ENCODE data around the gene MEGF6. TPM values are rescaled to one million over a fixed set of nuclear protein-coding genes. Genes with fewer than 3 reads are reported as not detected.

The MEGF6 gene
- total and polyA plus RNA-seq, 9 of the 15 experiments (the other 6 are each of a cell fraction or from before 2014, with no cell fraction given): 0.03 to 1.7 (median 0.24) TPM; not detected in 3

DNA sequence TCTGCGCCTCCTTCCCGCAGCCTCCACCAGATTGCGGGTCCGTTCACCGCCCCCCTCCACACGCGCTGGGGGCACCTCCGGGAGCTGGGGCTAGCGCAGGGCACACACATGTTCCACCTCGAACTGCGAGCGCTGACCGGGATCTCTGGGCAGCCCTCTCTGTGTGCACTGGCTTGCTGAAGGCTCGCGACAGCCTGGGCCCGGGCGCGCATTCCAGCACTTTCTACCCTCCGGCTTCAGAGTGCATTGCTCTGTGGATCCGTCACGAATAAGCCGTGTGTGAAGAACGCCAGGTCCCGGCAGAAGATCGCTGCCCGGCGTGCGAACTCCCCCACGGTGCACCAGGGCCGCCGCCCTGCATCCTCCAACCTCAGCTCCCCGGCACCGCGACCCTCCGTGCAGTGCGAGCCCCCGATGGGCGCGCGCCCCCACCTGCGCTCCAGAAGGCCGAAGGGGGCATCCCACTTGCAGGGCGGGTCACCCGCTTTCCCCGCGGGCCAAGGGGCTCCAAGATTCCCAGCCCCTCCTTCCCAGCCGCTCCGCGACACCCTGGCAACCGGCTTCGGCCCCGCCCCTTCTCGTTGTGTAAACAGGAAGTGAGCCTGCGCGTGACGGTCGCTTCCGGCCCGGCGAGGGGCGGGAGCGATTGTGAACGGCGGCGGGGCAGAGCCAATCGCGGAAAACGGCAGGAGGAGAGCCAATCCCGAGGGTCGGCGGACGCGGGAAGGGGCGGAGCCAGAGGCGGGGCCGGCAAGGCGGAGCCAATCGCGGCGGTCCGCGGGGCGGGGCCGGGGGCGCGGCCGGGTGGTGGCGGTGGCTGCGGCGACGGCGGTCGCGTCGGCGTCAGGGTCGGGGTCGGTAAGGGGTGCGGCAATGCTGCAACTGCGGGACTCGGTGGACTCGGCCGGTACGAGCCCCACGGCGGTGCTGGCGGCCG is 13.2 kb upstream of the MEGF6 start, which contains the start of gene TPRG1L (continued):
- TF ChIP-seq ETV6 (IDR thresholded peaks at IDR 0.05; ENCODE audit: borderline replicate concordance in 1 of 2, low read depth in 2 of 2, low read length in 1 of 2) (no peak), ETV6 (CRISPR knock-in tag; IDR thresholded peaks at IDR 0.05; ENCODE audit: borderline replicate concordance) (no peak), ZNF24 (IDR thresholded peaks at IDR 0.05) (no peak), ATF7 (IDR thresholded peaks at IDR 0.05) (peak; percentile 83), MCM7 (IDR thresholded peaks at IDR 0.05) (no peak), OTX1 (CRISPR knock-in tag; IDR thresholded peaks at IDR 0.05) (no peak), RCOR1 (IDR thresholded peaks at IDR 0.05; ENCODE audit: borderline replicate concordance in 1 of 2, low read depth in 2 of 2, low read length in 2 of 2) (0 out of 4 replicates have a peak, but pooled peaks of 1 of the 2 experiments have one; percentile 9), HNRNPL (IDR thresholded peaks at IDR 0.05; ENCODE audit: low read depth, low read length) (no peak)
- TF ChIP-seq, protein P1, sequence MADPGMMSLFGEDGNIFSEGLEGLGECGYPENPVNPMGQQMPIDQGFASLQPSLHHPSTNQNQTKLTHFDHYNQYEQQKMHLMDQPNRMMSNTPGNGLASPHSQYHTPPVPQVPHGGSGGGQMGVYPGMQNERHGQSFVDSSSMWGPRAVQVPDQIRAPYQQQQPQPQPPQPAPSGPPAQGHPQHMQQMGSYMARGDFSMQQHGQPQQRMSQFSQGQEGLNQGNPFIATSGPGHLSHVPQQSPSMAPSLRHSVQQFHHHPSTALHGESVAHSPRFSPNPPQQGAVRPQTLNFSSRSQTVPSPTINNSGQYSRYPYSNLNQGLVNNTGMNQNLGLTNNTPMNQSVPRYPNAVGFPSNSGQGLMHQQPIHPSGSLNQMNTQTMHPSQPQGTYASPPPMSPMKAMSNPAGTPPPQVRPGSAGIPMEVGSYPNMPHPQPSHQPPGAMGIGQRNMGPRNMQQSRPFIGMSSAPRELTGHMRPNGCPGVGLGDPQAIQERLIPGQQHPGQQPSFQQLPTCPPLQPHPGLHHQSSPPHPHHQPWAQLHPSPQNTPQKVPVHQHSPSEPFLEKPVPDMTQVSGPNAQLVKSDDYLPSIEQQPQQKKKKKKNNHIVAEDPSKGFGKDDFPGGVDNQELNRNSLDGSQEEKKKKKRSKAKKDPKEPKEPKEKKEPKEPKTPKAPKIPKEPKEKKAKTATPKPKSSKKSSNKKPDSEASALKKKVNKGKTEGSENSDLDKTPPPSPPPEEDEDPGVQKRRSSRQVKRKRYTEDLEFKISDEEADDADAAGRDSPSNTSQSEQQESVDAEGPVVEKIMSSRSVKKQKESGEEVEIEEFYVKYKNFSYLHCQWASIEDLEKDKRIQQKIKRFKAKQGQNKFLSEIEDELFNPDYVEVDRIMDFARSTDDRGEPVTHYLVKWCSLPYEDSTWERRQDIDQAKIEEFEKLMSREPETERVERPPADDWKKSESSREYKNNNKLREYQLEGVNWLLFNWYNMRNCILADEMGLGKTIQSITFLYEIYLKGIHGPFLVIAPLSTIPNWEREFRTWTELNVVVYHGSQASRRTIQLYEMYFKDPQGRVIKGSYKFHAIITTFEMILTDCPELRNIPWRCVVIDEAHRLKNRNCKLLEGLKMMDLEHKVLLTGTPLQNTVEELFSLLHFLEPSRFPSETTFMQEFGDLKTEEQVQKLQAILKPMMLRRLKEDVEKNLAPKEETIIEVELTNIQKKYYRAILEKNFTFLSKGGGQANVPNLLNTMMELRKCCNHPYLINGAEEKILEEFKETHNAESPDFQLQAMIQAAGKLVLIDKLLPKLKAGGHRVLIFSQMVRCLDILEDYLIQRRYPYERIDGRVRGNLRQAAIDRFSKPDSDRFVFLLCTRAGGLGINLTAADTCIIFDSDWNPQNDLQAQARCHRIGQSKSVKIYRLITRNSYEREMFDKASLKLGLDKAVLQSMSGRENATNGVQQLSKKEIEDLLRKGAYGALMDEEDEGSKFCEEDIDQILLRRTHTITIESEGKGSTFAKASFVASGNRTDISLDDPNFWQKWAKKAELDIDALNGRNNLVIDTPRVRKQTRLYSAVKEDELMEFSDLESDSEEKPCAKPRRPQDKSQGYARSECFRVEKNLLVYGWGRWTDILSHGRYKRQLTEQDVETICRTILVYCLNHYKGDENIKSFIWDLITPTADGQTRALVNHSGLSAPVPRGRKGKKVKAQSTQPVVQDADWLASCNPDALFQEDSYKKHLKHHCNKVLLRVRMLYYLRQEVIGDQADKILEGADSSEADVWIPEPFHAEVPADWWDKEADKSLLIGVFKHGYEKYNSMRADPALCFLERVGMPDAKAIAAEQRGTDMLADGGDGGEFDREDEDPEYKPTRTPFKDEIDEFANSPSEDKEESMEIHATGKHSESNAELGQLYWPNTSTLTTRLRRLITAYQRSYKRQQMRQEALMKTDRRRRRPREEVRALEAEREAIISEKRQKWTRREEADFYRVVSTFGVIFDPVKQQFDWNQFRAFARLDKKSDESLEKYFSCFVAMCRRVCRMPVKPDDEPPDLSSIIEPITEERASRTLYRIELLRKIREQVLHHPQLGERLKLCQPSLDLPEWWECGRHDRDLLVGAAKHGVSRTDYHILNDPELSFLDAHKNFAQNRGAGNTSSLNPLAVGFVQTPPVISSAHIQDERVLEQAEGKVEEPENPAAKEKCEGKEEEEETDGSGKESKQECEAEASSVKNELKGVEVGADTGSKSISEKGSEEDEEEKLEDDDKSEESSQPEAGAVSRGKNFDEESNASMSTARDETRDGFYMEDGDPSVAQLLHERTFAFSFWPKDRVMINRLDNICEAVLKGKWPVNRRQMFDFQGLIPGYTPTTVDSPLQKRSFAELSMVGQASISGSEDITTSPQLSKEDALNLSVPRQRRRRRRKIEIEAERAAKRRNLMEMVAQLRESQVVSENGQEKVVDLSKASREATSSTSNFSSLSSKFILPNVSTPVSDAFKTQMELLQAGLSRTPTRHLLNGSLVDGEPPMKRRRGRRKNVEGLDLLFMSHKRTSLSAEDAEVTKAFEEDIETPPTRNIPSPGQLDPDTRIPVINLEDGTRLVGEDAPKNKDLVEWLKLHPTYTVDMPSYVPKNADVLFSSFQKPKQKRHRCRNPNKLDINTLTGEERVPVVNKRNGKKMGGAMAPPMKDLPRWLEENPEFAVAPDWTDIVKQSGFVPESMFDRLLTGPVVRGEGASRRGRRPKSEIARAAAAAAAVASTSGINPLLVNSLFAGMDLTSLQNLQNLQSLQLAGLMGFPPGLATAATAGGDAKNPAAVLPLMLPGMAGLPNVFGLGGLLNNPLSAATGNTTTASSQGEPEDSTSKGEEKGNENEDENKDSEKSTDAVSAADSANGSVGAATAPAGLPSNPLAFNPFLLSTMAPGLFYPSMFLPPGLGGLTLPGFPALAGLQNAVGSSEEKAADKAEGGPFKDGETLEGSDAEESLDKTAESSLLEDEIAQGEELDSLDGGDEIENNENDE (IDR thresholded peaks at IDR 0.05; ENCODE audit: low read depth, low read length): no peak
- TF ChIP-seq, protein P2, sequence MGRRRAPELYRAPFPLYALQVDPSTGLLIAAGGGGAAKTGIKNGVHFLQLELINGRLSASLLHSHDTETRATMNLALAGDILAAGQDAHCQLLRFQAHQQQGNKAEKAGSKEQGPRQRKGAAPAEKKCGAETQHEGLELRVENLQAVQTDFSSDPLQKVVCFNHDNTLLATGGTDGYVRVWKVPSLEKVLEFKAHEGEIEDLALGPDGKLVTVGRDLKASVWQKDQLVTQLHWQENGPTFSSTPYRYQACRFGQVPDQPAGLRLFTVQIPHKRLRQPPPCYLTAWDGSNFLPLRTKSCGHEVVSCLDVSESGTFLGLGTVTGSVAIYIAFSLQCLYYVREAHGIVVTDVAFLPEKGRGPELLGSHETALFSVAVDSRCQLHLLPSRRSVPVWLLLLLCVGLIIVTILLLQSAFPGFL (CRISPR knock-in tag; IDR thresholded peaks at IDR 0.05): peak; percentile 18; the same call in 1 of the 2 replicates
- TF ChIP-seq, protein P3, sequence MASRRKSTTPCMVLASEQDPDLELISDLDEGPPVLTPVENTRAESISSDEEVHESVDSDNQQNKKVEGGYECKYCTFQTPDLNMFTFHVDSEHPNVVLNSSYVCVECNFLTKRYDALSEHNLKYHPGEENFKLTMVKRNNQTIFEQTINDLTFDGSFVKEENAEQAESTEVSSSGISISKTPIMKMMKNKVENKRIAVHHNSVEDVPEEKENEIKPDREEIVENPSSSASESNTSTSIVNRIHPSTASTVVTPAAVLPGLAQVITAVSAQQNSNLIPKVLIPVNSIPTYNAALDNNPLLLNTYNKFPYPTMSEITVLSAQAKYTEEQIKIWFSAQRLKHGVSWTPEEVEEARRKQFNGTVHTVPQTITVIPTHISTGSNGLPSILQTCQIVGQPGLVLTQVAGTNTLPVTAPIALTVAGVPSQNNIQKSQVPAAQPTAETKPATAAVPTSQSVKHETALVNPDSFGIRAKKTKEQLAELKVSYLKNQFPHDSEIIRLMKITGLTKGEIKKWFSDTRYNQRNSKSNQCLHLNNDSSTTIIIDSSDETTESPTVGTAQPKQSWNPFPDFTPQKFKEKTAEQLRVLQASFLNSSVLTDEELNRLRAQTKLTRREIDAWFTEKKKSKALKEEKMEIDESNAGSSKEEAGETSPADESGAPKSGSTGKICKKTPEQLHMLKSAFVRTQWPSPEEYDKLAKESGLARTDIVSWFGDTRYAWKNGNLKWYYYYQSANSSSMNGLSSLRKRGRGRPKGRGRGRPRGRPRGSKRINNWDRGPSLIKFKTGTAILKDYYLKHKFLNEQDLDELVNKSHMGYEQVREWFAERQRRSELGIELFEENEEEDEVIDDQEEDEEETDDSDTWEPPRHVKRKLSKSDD (conservative IDR thresholded peaks at IDR 0.05; ENCODE audit: low read length): no peak

All from K562 (cell line).